Non-pigmented ciliary epithelial cell (primary cell): ENCODE data around the gene CBL.

Experiments used
- DNase-seq: peaks from one replicate; pipeline ENCODE4 v3.0.0-alpha.2; 2010; ENCODE audit warnings: low read depth

CBL gene

GRCh38 chr11:119334174-119334930 is 128.2 kb downstream of the CBL start, which contains the start of gene RNF26:
Gene RNF26, plus strand, starts transcription at chr11:119334527. Its CDS starts 596 bp downstream, at chr11:119335123.
- DNase-seq, result peak; percentile 96

GRCh38 chr11:119335091-119335654 is 129.0 kb downstream of the CBL start:
- DNase-seq, result no peak

- DNase-seq, result no peak
Measured at GRCh38 chr11:119335655-119336543, 129.8 kb downstream of the CBL start.

- no peak for DNase-seq
Measured at GRCh38 chr11:119336744-119337469, 130.8 kb downstream of the CBL start.

- no peak for DNase-seq
Measured at GRCh38 chr11:119337581-119338317, 131.6 kb downstream of the CBL start.

GRCh38 chr11:119338318-119338890 is 132.3 kb downstream of the CBL start:
- no peak for DNase-seq

- no peak for DNase-seq
Measured at GRCh38 chr11:119338965-119339588, 132.9 kb downstream of the CBL start.

- DNase-seq, result no peak
Measured at GRCh38 chr11:119339589-119340334, 133.6 kb downstream of the CBL start.

GRCh38 chr11:119340335-119341221 is 134.4 kb downstream of the CBL start, which contains the start of gene C1QTNF5:
Gene C1QTNF5, minus strand, starts transcription at chr11:119340883. Its CDS starts 486 bp downstream, at chr11:119340397.
- no peak for DNase-seq

GRCh38 chr11:119341222-119342022 is 135.3 kb downstream of the CBL start:
- DNase-seq, result no peak

GRCh38 chr11:119342023-119342300 is 135.8 kb downstream of the CBL start:
- DNase-seq, result no peak

- DNase-seq, result no peak
Measured at GRCh38 chr11:119342362-119343130, 136.4 kb downstream of the CBL start.

- DNase-seq, result no peak
Measured at GRCh38 chr11:119343726-119344125, 137.6 kb downstream of the CBL start.

- DNase-seq, result no peak
Measured at GRCh38 chr11:119344291-119345010, 138.3 kb downstream of the CBL start.

- no peak for DNase-seq
Measured at GRCh38 chr11:119345685-119346084, 139.5 kb downstream of the CBL start.

- no peak for DNase-seq
Measured at GRCh38 chr11:119346605-119347004, 140.5 kb downstream of the CBL start, which contains the start of gene MFRP. Gene MFRP, minus strand, starts transcription at chr11:119346705. Its CDS starts 192 bp downstream, at chr11:119346513.
